Thoracic aorta endothelial cell (primary cell): Measurements from ENCODE around the gene CFP. TPM values are rescaled to one million over a fixed set of nuclear protein-coding genes. Genes with fewer than 3 reads are reported as not detected.

Source experiments
- small RNA-seq: library from RNA; depleted of rRNA; stranded (forward); fragments of <200 nt; gene quantifications from one replicate; pipeline ENCODE3, GENCODE V24; 2012
- total RNA-seq: library from RNA; depleted of rRNA; stranded (reverse); fragments of >200 nt; gene quantifications from 2 replicates; pipeline ENCODE4 v1.2.3, GENCODE V29; 2012

The CFP gene
- 0.13 and 0.14 TPM in 2 replicates for total RNA-seq

GRCh38 chrX:47629419-47630200, at the start of gene CFP:
CFP (minus strand) TSS chrX:47629930; CDS start chrX:47629844, 86 bp downstream.

GRCh38 chrX:47658684-47659420, 29.1 kb upstream of the CFP start, which contains the start of gene UXT:
UXT (minus strand) TSS chrX:47659180; CDS start chrX:47658927, 253 bp downstream.

GRCh38 chrX:47650164-47651042, 20.7 kb upstream of the CFP start, which contains the start of gene ELK1:
ELK1 (minus strand) TSS chrX:47650563; CDS start chrX:47641441, 9,122 bp downstream.

GRCh38 chrX:47619486-47620302, 10.0 kb downstream of the CFP start, which contains the start of gene SYN1:
SYN1 (minus strand) TSS chrX:47619857; CDS start chrX:47619728, 129 bp downstream.

GRCh38 chrX:47581731-47582647, 47.7 kb downstream of the CFP start, which contains the start of gene TIMP1:
TIMP1 (plus strand) TSS chrX:47582436; CDS start chrX:47583416, 980 bp downstream.

Small RNA genes lying within 50 kb of the gene (small RNA-seq; reads per million reads assigned to genes)
- gene MIR4769 = not detected

Other genes starting within 250 kb of the CFP start
- 9.8 and 10.6 TPM in 2 replicates for gene ZNF41, start 146.7 kb downstream of the CFP start, total RNA-seq
- gene ARAF, start 68.7 kb downstream of the CFP start, total RNA-seq = 20.7 and 22.8 TPM in 2 replicates
- 53.6 and 78.6 TPM in 2 replicates for gene TIMP1, start 47.5 kb downstream of the CFP start, total RNA-seq
- gene SYN1, start 10.1 kb downstream of the CFP start, total RNA-seq = not detected in 2 replicates
- gene ELK1, start 20.6 kb upstream of the CFP start, total RNA-seq = 12.0 and 18.9 TPM in 2 replicates
- gene UXT, start 29.2 kb upstream of the CFP start, total RNA-seq = 72.1 and 83.5 TPM in 2 replicates
- 7.0 and 7.6 TPM in 2 replicates for gene ZNF81, start 207.0 kb upstream of the CFP start, total RNA-seq